GM21723 (cell line): Measurements from ENCODE around the gene SLC22A17.
A peak's percentile ranks its signal among the peaks of the same experiment; 100 is the strongest.

ENCODE experiments used
- ATAC-seq: cut with Tn5 transposase; IDR thresholded peaks from one replicate; pipeline ENCODE4 v1.9.1; 2021; ENCODE audit warnings: mild to moderate bottlenecking, moderate library complexity; ENCODE audit not compliant: unreplicated experiment

SLC22A17 gene

DNA sequence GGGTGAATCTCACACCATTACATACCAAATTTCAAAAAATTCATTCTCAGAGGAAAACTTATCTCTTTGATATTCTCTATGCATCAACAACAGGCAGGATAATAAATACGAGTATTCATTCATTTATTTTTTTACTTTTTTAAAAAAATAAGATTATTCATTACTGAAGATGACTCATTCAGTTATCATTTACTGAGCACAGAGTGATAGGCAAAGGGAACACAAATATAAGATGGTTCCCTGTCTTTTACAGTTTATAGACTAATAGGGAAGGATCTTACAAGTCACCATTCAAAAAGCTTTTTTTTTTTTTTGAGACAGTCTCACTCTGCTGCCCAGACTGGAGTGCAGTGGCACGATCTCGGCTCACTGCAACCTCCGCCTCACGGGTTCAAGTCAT is 36.4 kb downstream of the SLC22A17 start:
- ATAC-seq: no peak

DNA sequence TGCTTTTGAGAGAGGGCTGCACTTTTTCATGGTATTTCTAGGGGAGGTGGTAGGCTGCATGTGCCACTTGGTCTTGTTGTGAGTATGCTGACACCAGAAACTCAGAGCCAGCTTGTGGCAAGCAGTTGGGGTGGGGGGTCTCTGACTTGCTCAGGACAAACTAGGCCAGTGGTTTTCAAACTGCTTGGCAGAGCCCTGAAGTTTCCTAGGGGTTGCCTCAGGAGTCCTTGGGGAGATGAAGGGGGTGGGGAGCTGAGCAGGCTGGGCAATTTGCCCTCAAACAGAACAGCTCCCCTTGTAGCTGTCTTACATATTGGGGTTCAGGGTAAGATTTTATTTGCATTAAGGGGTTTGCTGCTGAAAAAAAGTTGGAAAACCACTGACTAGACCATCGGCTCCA is 42.1 kb downstream of the SLC22A17 start:
- ATAC-seq: no peak

DNA sequence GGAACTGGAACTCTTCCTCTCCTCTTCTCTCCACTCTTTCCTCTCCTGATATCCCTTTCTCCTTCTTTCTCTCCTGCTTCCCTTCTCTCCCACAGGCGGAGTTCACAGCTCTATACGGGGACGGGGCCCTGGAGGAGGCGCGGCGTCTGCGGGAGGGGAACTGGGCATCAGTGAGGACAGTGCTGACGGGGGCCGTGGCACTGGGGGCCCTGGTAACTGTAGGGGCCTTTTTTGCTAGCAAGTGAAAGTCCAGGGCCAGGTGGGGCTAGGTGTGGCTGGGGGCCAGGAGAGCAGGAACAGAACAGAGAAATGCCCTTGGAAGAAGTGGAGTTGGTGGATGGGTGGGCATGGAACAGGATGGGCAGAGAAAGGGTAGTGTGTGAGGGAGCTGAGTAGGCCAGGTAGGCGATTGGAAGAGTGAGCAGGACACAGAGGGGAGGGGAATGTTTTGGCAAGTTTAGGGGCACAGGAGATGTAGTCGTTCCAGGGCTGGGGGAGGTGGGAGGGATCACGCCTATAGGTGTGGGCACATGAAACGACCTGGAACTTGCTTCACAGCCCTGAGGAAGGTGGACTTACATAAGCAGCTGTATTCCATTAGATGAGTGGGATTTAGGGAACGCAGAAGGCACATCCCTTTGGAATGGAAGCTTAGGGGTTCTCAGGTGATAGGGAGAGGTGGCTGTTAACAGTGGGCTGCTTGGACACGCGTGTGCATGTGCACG is 43.8 kb downstream of the SLC22A17 start:
- no peak for ATAC-seq

DNA sequence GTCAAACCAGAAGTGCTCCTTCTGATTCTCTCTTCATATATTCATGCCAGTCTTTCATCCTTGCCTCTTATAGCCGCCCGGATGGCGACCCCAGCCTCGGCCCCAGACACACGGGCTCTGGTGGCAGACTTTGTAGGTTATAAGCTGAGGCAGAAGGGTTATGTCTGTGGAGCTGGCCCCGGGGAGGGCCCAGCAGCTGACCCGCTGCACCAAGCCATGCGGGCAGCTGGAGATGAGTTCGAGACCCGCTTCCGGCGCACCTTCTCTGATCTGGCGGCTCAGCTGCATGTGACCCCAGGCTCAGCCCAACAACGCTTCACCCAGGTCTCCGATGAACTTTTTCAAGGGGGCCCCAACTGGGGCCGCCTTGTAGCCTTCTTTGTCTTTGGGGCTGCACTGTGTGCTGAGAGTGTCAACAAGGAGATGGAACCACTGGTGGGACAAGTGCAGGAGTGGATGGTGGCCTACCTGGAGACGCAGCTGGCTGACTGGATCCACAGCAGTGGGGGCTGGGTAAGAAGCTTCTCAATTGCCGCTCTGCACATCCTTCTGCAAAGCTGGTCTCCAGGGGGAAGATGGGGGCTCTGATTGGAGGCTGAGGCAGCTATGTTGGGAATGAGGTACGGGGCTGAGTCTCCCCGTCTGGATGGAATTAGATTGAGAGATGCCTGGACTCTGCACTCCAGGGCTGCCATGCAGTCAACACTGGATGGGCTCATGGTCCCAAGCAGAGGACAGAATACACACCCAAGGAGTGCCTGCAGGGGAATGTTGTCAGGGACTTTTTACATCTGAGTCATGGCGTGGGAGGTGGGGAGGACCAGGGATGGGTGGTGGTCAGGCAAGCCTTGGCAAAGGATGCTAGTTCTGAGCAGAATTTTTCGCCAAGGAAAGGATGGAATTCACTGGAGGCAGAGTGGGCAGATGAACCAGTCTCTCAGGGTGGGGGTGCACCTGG is 44.7 kb downstream of the SLC22A17 start:
- no peak for ATAC-seq

DNA sequence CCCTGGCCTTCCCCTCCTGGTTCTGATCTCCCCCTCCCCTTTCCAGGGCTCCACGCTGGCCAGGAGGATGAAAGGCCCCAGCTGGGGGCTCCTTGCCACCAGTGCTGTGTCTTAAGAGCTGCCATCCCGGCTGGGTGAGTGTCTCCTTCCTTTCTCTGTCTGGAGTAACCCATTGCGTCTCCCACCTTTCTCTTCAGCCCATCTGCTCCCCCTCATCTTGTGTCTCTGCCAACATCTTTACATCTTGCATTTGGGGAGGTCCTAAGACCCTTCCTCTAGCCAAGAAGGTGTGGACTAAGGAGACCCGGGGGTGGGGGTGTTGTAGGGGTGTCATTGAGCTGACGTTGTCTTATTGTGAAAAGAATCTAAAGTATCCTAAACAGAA is 45.5 kb downstream of the SLC22A17 start:
- no peak for ATAC-seq

DNA sequence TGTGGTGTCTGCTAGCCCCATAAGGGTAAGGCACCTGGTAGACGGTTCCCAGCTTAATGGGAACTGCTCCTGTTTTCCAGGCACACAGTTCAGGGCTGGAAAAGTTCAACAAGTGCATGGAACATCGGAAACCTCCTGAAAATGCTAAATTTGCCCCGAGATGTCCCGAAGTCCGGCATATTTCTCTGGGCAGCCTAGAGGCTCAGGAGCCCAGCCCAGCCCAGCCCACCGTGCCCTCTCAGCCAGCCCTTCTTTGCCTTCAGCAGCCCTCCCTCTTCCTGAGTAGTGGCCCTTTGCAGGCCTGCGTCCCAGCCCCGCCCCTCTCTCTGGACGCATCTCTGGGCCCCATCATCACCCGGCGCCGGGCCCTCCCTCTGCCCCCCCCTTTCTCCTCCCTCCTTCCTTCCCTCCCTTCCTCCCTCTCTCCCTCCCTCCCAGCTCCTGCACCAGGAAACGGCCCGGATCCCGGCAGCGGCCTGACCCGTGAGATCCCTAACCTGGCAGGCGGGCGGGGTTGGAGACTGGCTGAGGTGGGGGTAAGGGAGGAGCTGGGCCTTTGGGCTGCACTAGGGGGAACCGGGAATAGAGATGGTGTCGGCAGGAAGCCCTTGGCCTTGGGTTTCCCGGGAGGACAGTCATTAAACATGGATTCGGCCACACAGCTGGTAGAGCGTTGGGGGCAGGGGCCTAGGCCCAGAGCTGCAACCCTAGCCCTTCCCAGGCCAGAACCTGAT is 46.1 kb downstream of the SLC22A17 start, which contains the start of gene BCL2L2:
BCL2L2 (plus strand) TSS at position 422 of the 734 bp plus-strand sequence. CDS start 935 bp downstream, outside the sequence.
- ATAC-seq: no peak

DNA sequence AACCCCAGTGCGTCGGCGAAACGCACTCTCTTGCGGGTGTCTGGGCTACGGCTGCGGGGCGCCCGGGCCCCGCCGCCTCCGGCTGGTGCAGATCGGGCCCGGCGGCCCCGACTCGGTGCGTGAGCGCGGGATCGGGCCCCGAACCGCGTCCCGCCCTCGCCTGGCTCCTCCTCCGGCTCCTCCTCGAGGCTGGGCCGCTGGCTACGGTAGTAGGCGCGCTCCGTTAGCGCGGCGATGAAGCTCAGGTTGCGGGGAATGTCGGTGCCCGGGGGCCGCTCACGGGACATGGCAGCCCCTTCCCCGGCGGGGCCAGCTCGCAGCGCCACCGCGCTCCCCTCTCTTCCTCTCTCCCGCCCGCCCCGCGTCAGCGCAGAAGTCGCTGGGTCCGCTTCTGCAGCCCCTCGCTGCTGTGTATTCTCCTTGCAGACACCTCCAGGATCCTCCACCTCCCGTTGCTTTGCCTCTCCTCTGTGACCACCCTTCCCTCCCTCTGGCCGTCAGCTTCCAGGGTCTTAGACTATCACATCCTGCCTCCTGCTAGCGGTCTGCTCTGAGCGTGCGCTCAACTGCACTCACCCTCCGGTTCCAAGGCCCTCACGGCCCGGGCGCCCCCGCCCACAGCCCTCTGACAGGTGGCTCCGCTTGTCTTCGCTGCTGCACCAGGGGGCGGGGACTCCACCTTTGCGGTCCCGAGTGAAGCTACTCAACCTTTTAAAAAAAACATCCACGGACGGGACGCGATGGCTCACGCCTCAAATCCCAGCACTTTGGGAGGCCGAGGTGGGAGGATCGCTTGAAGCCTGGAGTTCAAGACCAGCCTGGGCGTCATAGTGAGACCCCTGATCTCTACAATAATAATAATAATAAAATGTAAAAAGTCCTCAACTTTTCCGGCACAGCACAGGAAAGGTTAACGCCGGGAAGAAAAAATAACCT is 50.1 kb downstream of the SLC22A17 start, which contains the start of gene PPP1R3E:
PPP1R3E (minus strand) TSS at position 570 of the 936 bp plus-strand sequence; CDS start at position 287, 283 bp downstream.
- peak; percentile 43 for ATAC-seq

DNA sequence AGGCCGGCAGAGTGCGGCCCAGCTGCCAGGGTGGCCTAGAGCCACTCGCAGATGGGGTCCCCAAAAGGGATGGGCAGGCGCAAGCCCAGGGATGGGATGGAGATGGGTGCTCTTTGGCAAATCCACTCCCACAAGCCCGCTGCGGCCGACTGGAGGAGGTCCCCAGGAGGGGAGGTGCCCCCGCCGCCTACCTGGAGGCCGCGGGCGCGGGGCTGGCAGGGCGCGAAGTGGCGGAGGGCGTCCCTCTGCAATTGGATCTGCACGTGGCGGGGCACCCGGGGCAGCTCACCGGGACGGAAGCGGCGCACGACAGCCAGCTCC is 50.8 kb downstream of the SLC22A17 start:
- ATAC-seq: peak; percentile 16

DNA sequence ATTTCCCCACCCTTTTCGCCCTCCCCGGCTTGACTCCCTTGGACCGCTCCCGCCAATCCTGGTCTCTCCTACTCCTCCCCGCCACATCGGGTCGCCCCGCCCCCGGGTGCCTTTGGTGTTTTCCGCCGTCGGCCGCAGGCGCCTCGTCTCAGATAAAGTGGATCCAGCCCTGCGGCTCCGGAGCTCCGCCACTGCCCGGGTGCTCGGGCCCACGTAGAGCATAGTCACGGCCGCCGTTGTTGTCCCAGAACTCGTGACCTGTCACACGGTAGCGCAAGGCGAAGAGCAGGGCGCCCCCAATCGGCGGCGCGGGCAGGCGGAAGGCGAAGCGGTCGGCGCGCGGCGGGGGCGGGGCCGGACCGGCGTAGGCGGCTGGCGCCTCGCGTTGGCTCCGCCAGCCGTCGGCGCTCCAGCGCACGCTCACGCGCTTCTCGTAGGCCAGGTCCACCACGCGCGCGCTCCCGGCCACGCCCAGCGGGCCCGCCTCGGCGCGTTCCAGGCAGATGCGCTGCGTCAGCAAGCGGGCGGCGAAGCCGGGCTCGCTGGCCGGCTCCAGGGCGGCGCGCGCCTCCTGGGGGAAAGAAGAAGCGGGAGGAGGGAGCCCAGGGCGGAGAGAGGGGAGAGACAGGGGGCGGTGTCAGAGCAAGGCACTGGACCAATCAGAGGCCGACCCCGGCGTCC is 51.3 kb downstream of the SLC22A17 start:
- ATAC-seq: peak; percentile 77

DNA sequence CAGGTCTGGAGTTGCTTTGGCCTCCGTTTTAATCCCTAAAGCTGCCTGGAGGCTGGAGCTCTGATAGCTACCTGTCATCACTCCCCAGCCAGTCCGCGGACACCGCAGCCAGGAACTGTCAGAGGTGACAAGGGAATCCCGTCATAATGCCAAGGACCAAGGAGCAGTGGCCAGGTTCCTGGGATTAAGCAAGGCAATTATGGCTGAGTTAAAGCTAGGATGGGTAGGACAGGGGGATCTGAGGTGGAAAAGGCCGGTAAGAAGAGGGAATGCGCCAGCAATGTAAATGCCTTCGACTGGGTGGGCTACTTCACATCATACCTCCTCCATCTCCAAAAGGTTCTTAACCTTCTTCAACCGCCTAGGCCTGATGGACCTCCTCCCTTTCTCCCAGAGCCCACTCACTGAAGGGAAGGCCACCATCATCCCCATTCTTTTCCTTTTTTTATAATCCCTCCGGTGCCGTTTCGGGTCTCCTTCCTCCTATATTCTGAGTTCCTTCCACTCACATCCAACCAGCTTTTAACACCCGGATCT is 51.9 kb downstream of the SLC22A17 start:
- ATAC-seq: no peak

DNA sequence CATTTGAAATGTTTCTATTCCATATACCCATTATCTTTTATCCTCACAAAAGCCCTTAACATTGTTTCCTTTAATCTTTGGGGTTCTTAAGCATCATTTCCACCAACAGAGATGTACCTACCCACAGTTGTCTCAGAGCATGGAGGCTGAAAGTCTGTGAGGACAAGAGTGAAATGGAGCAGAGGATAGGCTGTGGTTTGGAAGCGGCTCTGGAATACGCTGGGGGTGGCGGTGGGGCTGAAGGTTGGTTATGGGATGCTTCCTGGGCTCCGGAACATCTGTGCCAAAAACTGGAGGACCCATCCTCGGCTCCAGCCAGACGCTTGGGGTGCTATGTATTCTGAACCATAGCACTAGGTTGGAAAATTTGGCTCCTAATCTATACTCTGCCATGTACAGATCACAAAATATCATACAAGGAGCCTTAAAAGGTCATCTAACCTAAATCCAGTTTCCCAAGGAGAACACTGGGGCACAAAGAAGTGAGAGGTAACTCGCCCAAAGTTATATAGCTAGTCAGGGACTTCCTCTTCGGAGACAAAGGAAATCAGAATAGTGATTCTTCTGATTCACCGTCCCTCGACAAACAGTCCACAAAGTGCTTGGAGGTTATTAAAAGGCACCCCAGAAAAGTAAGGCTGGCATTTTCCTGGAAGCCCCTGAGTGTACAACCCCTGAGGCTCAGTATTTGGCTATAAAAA is 52.6 kb downstream of the SLC22A17 start:
- no peak for ATAC-seq

DNA sequence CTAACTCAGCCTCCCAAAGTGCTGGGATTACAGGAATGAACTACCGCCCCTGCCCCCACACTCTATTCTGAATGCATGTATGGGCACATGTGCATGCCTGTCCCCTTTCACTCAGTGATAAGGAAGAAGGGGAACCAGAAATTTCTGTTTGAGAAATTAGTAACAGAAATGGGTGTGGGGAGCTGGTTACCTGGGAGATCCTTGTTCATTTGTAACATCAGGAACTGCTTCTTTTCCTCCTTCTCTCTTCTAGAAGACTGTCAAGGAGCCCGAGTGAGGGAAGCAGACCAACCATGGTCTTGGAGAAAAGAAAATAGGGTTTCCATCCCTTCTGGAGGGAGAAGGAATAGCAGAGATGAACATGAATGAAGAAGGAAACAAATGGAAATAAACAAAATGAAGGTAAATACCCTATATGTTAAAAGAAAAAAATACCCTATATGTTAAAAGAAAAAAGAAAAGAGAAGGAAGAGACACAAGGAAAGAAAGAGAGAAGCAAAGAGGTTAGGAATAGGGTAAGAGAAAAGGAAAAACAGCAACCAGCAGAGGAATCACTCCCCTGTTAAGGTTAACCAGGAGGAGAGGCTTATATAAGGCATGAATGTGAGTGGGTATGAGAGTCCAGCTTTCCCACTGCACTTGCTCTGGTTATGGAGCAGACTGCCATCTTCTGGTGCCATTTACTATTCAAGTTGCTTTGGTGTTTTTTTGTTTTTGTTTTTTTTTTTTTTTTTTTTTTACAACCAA is 53.3 kb downstream of the SLC22A17 start:
- ATAC-seq: no peak

DNA sequence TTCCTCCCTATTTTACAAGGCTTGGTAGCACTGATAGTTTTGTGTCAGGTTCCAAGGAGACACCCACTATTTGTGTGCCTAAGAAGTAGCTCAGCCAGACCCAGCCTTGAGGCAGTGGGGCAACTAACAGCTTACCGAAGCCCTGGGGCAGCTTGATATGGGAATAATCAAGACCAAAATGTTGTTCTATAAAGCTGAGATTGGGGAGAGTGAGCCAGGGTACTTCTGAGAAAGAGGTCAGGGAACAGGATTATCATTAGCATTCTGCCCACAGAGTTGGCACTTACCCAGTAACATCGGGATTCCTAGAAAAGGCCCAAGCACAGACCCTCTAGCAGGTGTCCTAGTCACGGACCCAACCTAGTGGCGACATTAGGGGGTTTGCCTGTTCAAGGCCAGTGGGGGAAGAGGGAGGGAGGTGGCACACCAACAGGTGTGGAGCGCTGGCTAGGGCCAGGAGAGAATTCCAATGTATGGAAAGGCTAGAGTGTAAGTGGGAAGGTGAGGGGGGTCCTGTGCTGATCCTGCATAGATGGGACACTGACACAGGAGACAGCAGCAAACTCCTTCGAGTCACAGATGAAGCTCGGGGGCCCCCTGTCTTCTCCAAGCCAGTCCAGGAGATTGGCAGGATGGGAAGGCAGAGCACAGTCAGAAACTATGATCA is 54.9 kb downstream of the SLC22A17 start:
- ATAC-seq: no peak

DNA sequence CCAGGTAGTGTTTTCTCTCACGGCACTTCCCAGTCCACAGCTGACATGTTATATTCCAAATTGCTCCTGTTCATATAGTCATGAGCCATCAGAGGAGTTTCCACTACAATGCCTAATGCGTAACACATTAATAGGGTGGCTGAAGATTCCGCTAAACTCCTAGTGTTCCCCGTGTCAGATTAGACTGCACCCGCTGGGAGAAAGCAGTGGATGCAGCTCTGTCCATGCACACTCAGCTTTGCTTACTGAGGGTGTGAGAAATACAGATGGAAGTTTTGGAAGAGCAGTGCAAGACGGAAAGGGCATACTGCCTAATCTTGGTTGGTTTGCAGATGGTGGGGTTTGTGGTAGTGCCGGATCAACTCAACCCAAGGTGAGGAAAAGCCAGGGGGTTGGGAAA is 55.6 kb downstream of the SLC22A17 start:
- no peak for ATAC-seq
